Measurements from ENCODE around the gene NUTM1. TPM values are rescaled to one million over a fixed set of nuclear protein-coding genes. Genes with fewer than 3 reads are reported as not detected.
A peak's percentile ranks its signal among the peaks of the same experiment; 100 is the strongest.

Gene NUTM1
- total RNA-seq, 1 donor from 2014 or later = not detected

- DNase-seq = no peak
- Mint-ChIP-seq H3K36me3 (ENCODE audit: low read depth) (peaks cover 19% of the 10 kb centered on the region), H3K27ac (peak overlapping the region; percentile 99), H3K4me3 (no peak overlapping the region), H3K4me1 (peaks cover 87% of the 10 kb centered on the region), H3K27me3 (no peaks in the 10 kb centered on the region), H3K9me3 (no peaks in the 10 kb centered on the region)
- intact Hi-C loops (cut with micrococcal nuclease) = loop anchor here (5.0 kb wide), 1 partner anchor 35 kb away; the partner anchor contains the start of gene LPCAT4
- CTCF ChIA-PET = no interaction called here
- no peak for ATAC-seq (ENCODE audit: low read depth)
- POLR2A ChIA-PET = interaction anchor here (0.7 to 8.0 kb wide), 9 partner anchors 10 to 251 kb away, joined by 3 to 64 read pairs (median 4); partner anchors contain the start of genes EMC7, GOLGA8B, LPCAT4 and NOP10
- TF ChIP-seq CTCF (IDR thresholded peaks at IDR 0.05) = no peak
Measured at GRCh38 chr15:34332553-34333120, 10.5 kb upstream of the NUTM1 start.

DNA sequence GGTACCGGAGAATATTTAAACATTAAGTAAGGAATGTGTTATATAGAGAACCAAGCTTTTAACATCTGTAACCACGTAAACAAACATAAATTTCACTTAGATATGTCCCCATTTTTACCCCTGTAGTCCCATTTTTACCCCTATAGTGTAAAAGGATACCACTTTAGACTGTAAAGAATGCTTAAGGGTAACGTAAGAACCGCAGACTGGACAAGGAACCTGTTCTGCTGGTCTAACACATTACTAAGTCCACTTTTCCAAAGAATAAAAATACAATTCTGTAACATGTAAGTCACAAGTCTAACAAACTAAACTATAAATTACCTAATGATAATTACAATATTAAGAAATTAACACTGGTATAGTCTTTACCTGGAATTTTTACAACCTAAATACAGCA, 8.4 kb upstream of the NUTM1 start:
- POLR2A ChIA-PET = interaction anchor here (1.2 to 8.0 kb wide), 5 partner anchors 7 to 635 kb away, joined by 3 to 113 read pairs (median 22); partner anchors contain the start of genes AQR, LPCAT4, NOP10 and NUTM1
- H3K4me3 Mint-ChIP-seq = peak overlapping the region; percentile 99
- DNase-seq = no peak
- no peak for ATAC-seq (ENCODE audit: low read depth)
- CTCF ChIA-PET = interaction anchor here (1.4 kb wide), 2 partner anchors 8 to 32 kb away, joined by 3 to 4 read pairs; partner anchors contain the start of genes LPCAT4, NOP10 and NUTM1
- peaks cover 26% of the 10 kb centered on the region for H3K36me3 Mint-ChIP-seq (ENCODE audit: low read depth)
- no peak for TF ChIP-seq CTCF (IDR thresholded peaks at IDR 0.05)
- intact Hi-C loops (cut with micrococcal nuclease) = loop anchor here (1.0 to 5.0 kb wide), 2 partner anchors 8 to 33 kb away; partner anchors contain the start of gene LPCAT4
- peaks cover 73% of the 10 kb centered on the region for H3K4me1 Mint-ChIP-seq
- peak overlapping the region; percentile 99 for H3K27ac Mint-ChIP-seq
- H3K9me3 Mint-ChIP-seq = no peaks in the 10 kb centered on the region
- H3K27me3 Mint-ChIP-seq = no peaks in the 10 kb centered on the region

DNA sequence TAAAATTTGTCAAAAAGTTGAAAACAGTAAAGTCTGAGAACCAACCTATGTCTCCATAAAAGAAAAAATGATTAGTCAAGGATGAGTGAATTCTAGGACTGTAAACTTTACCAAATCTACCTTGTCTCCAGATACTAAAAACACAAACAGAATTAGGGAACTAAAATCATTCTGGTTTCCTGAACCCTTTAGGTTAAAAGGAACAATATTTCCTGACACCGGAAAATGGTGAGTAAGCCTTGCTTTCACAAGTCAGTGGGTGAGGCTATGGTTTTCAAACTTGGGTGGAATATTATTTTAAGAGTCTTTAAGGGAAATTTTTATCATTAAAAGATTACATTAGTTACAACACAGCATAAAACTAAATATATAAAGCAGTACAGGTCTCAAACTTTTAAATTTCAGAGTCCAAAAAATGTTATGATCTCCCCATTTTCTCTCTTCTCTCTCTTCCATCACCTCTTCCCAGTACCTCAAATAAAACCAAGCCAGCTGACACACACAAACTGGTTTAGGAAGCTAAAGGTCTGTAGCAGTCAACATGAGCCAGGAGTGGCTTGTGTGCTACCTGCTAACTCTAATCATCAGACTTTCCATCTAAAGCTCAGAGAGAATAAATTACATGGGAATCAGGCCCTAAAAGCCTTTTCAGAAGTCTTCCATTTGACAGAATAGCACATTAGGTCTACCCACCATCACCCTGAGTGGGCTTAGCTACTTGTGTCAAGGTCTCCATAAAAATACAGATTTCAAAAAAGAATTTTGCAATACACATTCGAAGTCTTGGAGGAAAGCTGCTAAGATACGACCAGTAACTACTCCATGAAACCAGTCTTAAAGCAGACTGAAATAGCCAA, 7.7 kb upstream of the NUTM1 start:
- H3K36me3 Mint-ChIP-seq (ENCODE audit: low read depth) = peaks cover 30% of the 10 kb centered on the region
- POLR2A ChIA-PET = interaction anchor here (0.6 to 8.0 kb wide), 7 partner anchors 7 to 234 kb away, joined by 3 to 113 read pairs (median 5); partner anchors contain the start of genes EMC7, KATNBL1, LPCAT4 and NOP10
- DNase-seq = no peak
- peak overlapping the region; percentile 99 for H3K27ac Mint-ChIP-seq
- CTCF ChIA-PET = interaction anchor here (1.2 to 2.4 kb wide), 3 partner anchors 10 to 94 kb away, joined by 4 to 6 read pairs (median 5); partner anchors contain the start of gene LPCAT4
- H3K9me3 Mint-ChIP-seq = no peaks in the 10 kb centered on the region
- H3K4me1 Mint-ChIP-seq = peaks cover 72% of the 10 kb centered on the region
- intact Hi-C loops (cut with micrococcal nuclease) = loop anchor here (2.0 kb wide), 1 partner anchor 17 kb away; no protein-coding TSS in a partner anchor
- peak overlapping the region; percentile 99 for H3K4me3 Mint-ChIP-seq
- no peaks in the 10 kb centered on the region for H3K27me3 Mint-ChIP-seq
- ATAC-seq (ENCODE audit: low read depth) = peak; percentile 4
- no peak for TF ChIP-seq CTCF (IDR thresholded peaks at IDR 0.05)

GRCh38 chr15:34336231-34336990, 6.7 kb upstream of the NUTM1 start:
- no peak for TF ChIP-seq CTCF (IDR thresholded peaks at IDR 0.05)
- ChIA-PET CTCF (interaction anchor here (0.8 to 2.4 kb wide), 3 partner anchors 11 to 95 kb away, joined by 5 to 6 read pairs (median 5); no protein-coding TSS in a partner anchor), POLR2A (interaction anchor here (1.1 to 8.0 kb wide), 8 partner anchors 9 to 247 kb away, joined by 3 to 113 read pairs (median 9); partner anchors contain the start of genes EMC4, EMC7, GOLGA8B and KATNBL1)
- Mint-ChIP-seq H3K27me3 (no peaks in the 10 kb centered on the region), H3K4me3 (peak overlapping the region; percentile 99), H3K4me1 (peaks cover 69% of the 10 kb centered on the region), H3K9me3 (no peaks in the 10 kb centered on the region), H3K36me3 (ENCODE audit: low read depth) (peaks cover 34% of the 10 kb centered on the region), H3K27ac (peak overlapping the region; percentile 99)
- ATAC-seq (ENCODE audit: low read depth) = no peak
- no peak for DNase-seq
- intact Hi-C loops (cut with micrococcal nuclease) = loop anchor here (2.0 kb wide), 1 partner anchor 18 kb away; no protein-coding TSS in a partner anchor

Data from activated B cell treated with CpG ODN at 0.5 μM for 24 hours (primary cell).